HG02610 (cell line): ENCODE results near the gene CAPN12.
A peak's percentile ranks its signal among the peaks of the same experiment; 100 is the strongest.

ENCODE experiments used
- ATAC-seq: cut with Tn5 transposase; IDR thresholded peaks from one replicate; pipeline ENCODE4 v1.9.1; 2021; ENCODE audit warnings: mild to moderate bottlenecking, moderate library complexity; ENCODE audit not compliant: unreplicated experiment

The CAPN12 gene

GRCh38 chr19:38698225-38699026 lies 45.8 kb downstream of the CAPN12 start:
- ATAC-seq = no peak

- no peak for ATAC-seq
These were observed 46.6 kb downstream of the CAPN12 start for GRCh38 chr19:38697641-38698071.

GRCh38 chr19:38697197-38697596 lies 47.1 kb downstream of the CAPN12 start:
- no peak for ATAC-seq

DNA sequence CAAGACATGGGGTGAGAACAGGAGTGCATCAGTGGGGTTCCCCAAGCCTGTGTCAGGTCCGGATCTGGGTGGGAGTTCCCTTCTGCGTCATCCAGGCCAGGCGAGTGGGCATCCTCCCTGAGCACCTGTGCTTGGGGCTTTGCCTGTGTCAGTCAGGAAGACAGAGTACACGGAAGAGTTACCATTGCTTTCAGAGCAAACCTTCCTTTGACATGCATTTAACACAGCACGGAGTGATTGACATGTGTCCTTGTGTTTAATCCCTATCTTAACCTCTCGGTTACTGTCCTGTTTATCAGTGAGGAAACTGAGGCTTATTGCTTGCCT lies 47.6 kb downstream of the CAPN12 start:
- no peak for ATAC-seq

DNA sequence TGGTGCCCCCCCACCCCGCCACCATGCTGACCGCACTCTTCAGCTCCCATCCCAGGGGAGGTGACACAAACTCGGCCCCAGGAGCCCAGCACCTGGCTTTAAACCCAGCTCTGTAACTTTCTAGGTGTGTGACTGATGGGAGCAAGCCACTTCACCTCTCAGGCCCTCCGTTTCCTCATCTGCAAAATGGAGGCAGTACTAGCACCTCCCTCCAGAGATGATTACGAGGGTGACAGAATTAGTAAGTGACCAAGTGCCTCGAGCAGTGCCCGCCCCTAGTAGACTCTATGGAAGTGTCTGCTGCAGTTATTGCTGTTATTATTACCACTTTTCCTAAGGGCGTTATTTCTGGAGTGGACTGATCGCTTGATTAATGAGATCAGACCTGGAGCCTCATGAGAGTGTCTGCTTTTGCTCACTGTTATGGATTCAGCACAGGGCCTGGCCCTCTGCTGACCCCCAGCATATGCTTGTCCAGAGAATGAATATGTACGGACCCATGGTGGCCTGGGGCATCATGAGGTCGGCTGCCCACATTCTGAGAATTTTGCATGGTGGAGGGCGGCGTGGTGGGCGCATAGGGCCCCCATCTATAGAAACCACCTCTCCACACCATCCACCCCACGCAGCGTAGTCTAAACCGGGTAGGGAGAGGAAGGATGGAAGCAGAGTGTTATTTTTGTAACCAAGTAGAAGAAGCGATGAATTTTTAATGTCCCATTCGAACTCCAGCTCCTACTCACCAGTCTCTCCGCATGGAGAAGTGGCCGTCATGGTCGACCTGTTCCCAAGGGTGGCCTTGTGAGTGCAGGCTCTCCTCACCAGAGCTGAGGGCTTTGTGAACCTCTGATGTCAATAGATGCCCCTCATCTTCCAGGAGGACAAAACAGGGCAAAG lies 48.2 kb downstream of the CAPN12 start:
- no peak for ATAC-seq

GRCh38 chr19:38695317-38695683 lies 49.0 kb downstream of the CAPN12 start:
- ATAC-seq = no peak

- no peak for ATAC-seq
These were observed 50.7 kb downstream of the CAPN12 start for GRCh38 chr19:38693380-38694223.

- no peak for ATAC-seq
These were observed 51.6 kb downstream of the CAPN12 start for GRCh38 chr19:38692458-38693379.

DNA sequence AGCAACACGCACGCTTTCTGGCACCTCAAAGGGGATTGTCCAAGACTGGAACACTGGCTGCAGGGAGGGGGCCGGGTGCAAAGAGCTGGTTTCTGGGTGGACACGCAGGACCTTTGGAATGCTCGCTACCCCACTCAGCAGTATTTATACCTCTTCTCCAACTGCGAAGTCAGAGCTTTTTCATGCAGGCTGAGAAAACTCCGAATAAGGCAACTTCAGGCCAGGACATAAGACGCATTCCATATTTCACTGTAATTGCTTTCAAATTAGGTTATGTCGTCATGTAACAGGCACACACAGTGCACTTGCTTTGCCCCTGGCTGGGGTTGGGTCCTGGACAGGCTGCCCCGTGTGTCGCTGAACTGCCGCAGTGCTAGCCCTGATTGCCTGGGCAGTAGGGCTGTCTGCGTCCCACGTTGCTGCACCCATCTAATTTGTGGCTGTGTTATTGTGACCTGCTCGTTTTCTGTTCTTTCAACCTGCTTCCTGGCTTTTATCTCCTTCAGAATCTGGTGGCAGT lies 52.3 kb downstream of the CAPN12 start:
- ATAC-seq = no peak

DNA sequence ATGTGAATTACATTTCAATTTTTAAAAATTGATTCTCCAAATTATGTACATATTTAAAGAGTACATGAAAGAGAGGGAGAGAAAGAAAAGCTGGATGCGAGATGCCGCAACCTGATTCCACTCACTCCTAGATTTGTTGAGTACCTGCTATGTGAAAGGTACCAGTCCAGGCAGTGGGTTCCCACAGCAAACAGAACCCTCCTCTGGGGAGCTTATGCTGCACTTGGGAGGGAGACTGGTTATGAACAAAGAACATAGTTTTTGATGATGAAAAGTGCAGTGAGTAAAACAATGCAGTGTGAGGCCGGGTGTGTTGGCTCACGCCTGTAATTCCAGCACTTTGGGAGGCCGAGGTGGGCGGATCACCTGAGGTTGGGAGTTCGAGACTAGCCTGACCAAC lies 53.4 kb downstream of the CAPN12 start:
- ATAC-seq = no peak

- ATAC-seq = no peak
These were observed 54.1 kb downstream of the CAPN12 start for GRCh38 chr19:38690146-38690545.

DNA sequence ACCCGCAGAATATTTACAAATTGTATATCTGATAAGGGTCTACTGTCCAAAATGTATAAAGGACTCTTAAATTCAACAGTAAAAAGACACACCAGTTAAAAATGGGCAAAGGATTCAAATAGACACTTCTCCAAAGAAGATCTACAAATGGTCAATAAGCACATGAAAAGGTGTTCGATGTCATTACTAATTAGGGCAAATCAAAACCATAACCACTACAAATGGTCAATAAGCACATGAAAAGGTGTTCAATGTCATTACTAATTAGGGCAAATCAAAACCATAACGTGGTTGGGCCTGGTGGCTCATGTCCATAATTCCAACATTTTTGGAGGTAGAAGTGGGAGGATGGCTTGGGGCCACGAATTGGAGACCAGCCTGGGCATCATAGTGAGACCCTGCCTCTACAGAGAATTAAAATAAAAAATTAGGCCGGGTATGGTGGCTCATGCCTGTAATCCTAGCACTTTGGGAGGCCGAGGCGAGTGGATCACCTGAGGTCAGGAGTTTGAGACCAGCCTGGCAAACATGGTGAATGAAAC lies 56.4 kb downstream of the CAPN12 start:
- ATAC-seq = no peak

- ATAC-seq = peak; percentile 66
These were observed 57.8 kb downstream of the CAPN12 start for GRCh38 chr19:38686530-38686888.

DNA sequence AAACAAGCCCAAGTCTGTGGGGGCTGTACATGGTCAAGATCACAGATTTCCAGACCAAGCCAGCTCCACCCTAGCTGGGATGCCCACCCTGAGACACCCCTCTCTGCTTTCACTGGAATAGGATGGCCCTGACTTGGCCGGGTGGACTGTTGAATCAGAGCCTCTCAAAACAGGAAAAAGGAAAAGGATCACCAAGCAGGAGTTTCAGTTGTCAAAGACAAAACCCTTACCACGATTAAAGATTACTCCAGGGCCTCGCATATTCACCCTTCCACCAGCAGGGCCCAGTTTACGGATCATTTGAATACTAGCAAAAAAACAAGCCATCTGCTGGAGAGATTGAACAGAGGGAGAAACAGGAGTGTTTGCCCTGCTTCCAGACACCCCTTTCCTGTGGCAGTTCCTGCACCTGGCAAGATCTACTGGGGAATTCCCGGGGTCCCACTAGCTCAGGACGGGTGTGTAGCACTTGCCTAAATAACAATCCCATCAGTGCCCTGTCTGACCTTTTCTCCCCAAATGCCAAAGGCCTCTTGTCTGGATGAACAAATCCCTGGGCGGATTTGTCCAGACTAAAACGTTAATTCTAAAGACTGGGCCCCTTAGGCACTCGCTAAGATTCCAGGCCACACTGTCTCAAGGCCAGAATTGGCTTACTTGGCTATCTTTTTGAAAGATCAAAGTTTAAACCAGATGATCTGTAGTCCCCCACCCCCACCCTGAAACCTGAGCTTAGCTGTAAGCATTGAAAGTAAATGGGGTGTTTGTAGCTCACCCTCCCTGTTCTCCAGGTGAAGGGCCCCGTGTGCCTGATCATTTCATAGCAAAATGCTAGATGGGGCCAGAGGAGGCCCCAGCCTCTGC lies 58.4 kb downstream of the CAPN12 start:
- ATAC-seq = peak; percentile 3

- no peak for ATAC-seq
These were observed 59.2 kb downstream of the CAPN12 start for GRCh38 chr19:38684862-38685665.

DNA sequence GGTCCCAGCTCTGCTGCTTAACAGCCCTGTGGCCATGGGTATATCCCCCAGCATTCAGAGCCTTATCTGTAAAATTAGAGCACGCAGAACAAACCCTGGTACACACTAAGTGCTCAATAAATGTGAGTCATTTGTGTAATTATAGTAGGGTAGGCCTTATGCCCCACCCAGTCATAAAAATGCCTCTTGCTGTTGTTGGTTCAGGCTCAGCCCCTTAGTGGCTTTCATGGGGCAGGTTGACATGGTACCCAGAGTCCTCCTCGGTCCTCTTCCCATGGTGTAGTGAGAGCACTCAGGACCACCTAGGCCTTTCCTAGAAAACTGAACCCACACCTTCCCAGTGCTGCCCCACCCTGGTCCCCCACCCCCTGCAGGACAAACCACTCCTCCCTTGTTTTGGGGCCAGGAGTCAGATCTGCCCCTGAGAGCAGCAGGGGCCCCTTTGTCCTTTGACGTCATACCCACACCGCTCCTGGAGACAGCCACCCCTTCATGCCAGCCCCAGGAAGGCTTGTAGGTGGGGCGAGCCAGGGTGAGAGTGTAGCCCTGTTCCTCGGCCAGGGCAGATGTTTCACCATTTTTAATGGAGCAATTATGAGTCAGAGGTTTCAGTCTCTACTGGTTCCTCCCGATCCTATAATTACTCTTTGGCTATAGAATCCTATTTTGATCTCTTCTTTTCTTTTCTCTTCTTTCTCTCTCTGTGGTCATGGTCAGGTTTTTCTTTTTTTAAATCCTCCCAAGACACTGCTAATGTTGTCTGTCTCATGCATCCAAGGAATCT lies 60.0 kb downstream of the CAPN12 start:
- no peak for ATAC-seq

- no peak for ATAC-seq
These were observed 60.7 kb downstream of the CAPN12 start for GRCh38 chr19:38683393-38684077.
